ENCODE measurements around the gene TNNI3K. TPM values are rescaled to one million over a fixed set of nuclear protein-coding genes. Genes with fewer than 3 reads are reported as not detected.

The TNNI3K gene
- polyA plus RNA-seq, 1 donor = 1.1 TPM

GRCh38 chr1:74586253-74586897 is 351.2 kb downstream of the TNNI3K start:
- Histone ChIP-seq H3K9me3 (ENCODE audit: control insufficient read depth, low read depth, low read length) (no peaks in the 10 kb centered on the region), H3K27me3 (ENCODE audit: control insufficient read depth, insufficient read depth, low read length) (no peaks in the 10 kb centered on the region), H3K4me3 (ENCODE audit: low read length) (no peak overlapping the region), H3K27ac (ENCODE audit: low read length) (no peak overlapping the region), H3K4me1 (ENCODE audit: control insufficient read depth, insufficient read depth, low read length) (no peaks in the 10 kb centered on the region), H3K36me3 (ENCODE audit: control insufficient read depth, insufficient read depth, low read length) (no peaks in the 10 kb centered on the region)
- WGBS (ENCODE audit: insufficient coverage, low lambda C conversion rate) = 84% methylated on average over 4 of the region's 4 CpGs
- no peak for DNase-seq

DNA sequence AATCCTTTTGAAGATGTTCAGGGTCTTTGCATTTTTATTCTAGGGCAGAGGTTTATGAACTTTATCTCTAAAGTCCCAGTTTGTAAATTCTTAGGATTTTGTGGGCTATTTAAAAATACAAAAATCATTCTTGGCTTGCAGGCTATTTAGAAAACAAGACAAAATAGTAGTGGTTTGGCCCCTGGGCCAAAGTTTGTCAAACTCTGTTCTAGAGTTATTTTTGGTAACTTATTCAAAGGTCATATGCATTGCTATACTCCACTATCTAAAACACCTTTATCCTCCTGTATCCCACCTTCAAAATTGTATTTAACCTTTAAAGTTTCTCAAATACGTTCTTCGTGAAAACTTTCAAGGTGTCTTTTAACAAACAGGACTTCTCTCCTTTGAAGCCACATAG is 352.7 kb downstream of the TNNI3K start:
- H3K27me3 ChIP-seq (ENCODE audit: control insufficient read depth, insufficient read depth, low read length) = no peaks in the 10 kb centered on the region
- DNase-seq = no peak
- no peaks in the 10 kb centered on the region for H3K36me3 ChIP-seq (ENCODE audit: control insufficient read depth, insufficient read depth, low read length)
- whole genome bisulfite sequencing (ENCODE audit: insufficient coverage, low lambda C conversion rate) = 93% methylated on average over 2 of the region's 2 CpGs
- H3K4me3 ChIP-seq (ENCODE audit: low read length) = no peak overlapping the region
- H3K4me1 ChIP-seq (ENCODE audit: control insufficient read depth, insufficient read depth, low read length) = no peaks in the 10 kb centered on the region
- no peaks in the 10 kb centered on the region for H3K9me3 ChIP-seq (ENCODE audit: control insufficient read depth, low read depth, low read length)
- no peak overlapping the region for H3K27ac ChIP-seq (ENCODE audit: low read length)

- no CpG with 5 or more reads among the region's 5 CpGs for WGBS (ENCODE audit: insufficient coverage, low lambda C conversion rate)
These were observed 355.1 kb downstream of the TNNI3K start for GRCh38 chr1:74590288-74590687.

DNA sequence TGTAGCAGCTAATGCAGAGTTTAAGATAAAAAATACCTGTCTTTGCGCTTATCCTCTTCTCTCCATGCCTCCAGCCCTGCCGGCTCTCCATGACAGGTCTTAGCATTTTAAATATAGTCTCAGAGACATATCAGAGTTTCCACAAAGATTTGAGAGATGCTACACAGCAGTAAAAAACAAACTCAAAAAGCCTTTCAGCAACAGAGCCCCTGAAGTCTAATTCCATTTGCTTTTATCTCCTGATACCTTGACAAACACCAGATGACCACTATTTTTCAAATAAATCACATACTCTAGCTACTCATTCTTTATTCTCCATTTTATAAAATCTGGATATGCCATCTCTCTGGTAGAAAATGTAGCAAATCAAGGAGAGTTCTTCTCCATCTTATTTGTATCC is 356.8 kb downstream of the TNNI3K start:
- Histone ChIP-seq H3K27me3 (ENCODE audit: control insufficient read depth, insufficient read depth, low read length) (no peaks in the 10 kb centered on the region), H3K9me3 (ENCODE audit: control insufficient read depth, low read depth, low read length) (no peaks in the 10 kb centered on the region), H3K27ac (ENCODE audit: low read length) (no peak overlapping the region), H3K4me1 (ENCODE audit: control insufficient read depth, insufficient read depth, low read length) (no peaks in the 10 kb centered on the region), H3K36me3 (ENCODE audit: control insufficient read depth, insufficient read depth, low read length) (no peaks in the 10 kb centered on the region), H3K4me3 (ENCODE audit: low read length) (no peak overlapping the region)
- DNase-seq = no peak
- WGBS (ENCODE audit: insufficient coverage, low lambda C conversion rate) = no CpG with 5 or more reads among the region's 2 CpGs

More at GRCh38 chr1:74590288-74590687, 355.1 kb downstream of the TNNI3K start:
- Histone ChIP-seq H3K4me3 (ENCODE audit: low read length) (no peak overlapping the region), H3K36me3 (ENCODE audit: control insufficient read depth, insufficient read depth, low read length) (no peaks in the 10 kb centered on the region), H3K27ac (ENCODE audit: low read length) (no peak overlapping the region), H3K27me3 (ENCODE audit: control insufficient read depth, insufficient read depth, low read length) (no peaks in the 10 kb centered on the region), H3K4me1 (ENCODE audit: control insufficient read depth, insufficient read depth, low read length) (no peaks in the 10 kb centered on the region), H3K9me3 (ENCODE audit: control insufficient read depth, low read depth, low read length) (no peaks in the 10 kb centered on the region)
- no peak for DNase-seq

DNA sequence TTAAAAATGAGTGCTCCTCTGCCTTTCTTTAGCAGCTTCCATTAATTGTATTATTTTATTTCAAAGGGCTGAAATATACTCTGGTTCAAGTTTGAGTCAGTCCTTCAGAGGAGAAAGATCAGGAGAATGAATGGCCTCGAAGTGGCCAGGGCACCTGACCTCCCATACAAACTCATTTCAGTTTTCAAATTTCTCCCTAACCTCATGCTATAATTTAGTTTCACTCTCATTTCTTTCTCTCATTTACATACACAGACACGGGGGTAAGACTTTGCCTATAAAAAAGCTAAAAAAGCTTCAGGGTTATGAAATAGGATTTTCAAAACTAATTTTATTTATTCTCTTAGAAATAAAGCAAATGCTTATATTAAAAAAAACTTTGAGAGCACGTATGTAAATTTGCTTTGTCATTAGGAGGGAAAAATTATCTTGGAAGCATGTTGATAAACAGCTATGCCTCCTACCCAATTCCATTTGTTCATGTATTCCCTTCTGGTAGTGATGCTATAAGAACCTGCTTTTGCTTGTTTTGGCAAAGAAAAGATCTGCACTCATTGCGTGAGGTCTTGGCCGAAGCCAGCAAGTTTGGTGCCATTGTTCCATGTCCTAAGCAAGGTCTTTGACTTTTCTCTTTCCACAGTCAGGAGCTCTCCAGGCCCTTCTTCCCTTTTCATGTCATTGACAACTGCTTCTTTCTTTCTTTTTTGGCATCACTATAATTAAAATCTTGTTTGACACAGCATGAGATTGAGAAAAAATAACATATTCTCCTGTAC is 357.6 kb downstream of the TNNI3K start:
- no peaks in the 10 kb centered on the region for H3K36me3 ChIP-seq (ENCODE audit: control insufficient read depth, insufficient read depth, low read length)
- H3K4me1 ChIP-seq (ENCODE audit: control insufficient read depth, insufficient read depth, low read length) = no peaks in the 10 kb centered on the region
- H3K27ac ChIP-seq (ENCODE audit: low read length) = no peak overlapping the region
- WGBS (ENCODE audit: insufficient coverage, low lambda C conversion rate) = 88% methylated on average over 1 of the region's 5 CpGs
- no peak overlapping the region for H3K4me3 ChIP-seq (ENCODE audit: low read length)
- DNase-seq = no peak
- no peaks in the 10 kb centered on the region for H3K27me3 ChIP-seq (ENCODE audit: control insufficient read depth, insufficient read depth, low read length)
- H3K9me3 ChIP-seq (ENCODE audit: control insufficient read depth, low read depth, low read length) = no peaks in the 10 kb centered on the region

Other genes with a start within 250 kb of the TNNI3K start
- 1.1 TPM for gene LRRIQ3, start 37.2 kb upstream of the TNNI3K start, polyA plus RNA-seq
- 19.9 TPM for gene FPGT, start 37.1 kb upstream of the TNNI3K start, polyA plus RNA-seq